Activated CD8-positive, alpha-beta memory T cell treated with anti-CD3 and anti-CD28 coated beads for 36 hours (primary cell): ENCODE results near the gene DHX57. TPM values are rescaled to one million over a fixed set of nuclear protein-coding genes. Genes with fewer than 3 reads are reported as not detected.
"Not testable (repeated sequence)": the region's sequence is repeated elsewhere in the genome, so short reads cannot be mapped to it uniquely, and the experiment has no call there.

Experiments used
- CTCF ChIA-PET: fragments of 350-600 bp; sonication (Branson Sonifier 250); formaldehyde crosslinking; loops from one replicate; lab custom pipeline; 2021; ENCODE audit warnings: antibody characterized with exemption; lab: Charles Lee
- POLR2A ChIA-PET: fragments of 350-600 bp; sonication (Branson Sonifier 250); formaldehyde crosslinking; loops from one replicate; lab custom pipeline; 2021; ENCODE audit warnings: antibody characterized with exemption; lab: Charles Lee
- total RNA-seq, 2 experiments: library from RNA; stranded (reverse); gene quantifications; one replicate each; pipeline ENCODE4 v1.2.3, GENCODE V29; 2021

Gene DHX57
- total RNA-seq, 2 experiments from 2014 or later: 24.1 to 27.6 TPM

DNA sequence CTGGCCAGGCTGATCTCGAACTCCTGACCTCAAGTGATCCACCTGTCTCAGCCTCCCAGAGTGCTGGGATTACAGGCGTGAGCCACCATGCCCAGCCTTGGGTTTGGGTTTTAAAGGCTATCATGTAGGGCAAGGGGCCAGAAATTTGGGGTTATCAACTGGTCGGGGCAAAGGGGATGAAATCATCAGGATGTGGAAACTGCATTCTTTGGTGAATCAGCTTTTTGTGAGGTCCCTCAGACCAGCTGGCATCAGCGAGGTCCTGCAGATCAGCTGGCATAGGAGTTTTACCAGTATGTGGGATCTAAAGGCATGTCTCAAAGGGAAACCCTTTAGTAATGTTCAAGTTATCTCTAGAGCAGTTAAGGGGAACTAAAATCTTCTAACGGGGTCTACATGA, 104.1 kb downstream of the DHX57 start:
- ChIA-PET POLR2A (no interaction called here), CTCF (no interaction called here)

- POLR2A ChIA-PET: no interaction called here
- CTCF ChIA-PET: no interaction called here
Observed at GRCh38 chr2:38765551-38765950, 110.2 kb downstream of the DHX57 start.

GRCh38 chr2:38765149-38765548, 110.6 kb downstream of the DHX57 start:
- POLR2A ChIA-PET: no interaction called here
- CTCF ChIA-PET: no interaction called here

GRCh38 chr2:38763728-38764127, 112.0 kb downstream of the DHX57 start:
- ChIA-PET CTCF (interaction anchor here (0.6 kb wide), 1 partner anchor 1816 kb away, joined by 3 read pairs; no protein-coding TSS in a partner anchor), POLR2A (interaction anchor here (0.6 kb wide), 1 partner anchor 12 kb away, joined by 3 read pairs; the partner anchor contains the start of gene SRSF7)

GRCh38 chr2:38763228-38763627, 112.5 kb downstream of the DHX57 start:
- ChIA-PET POLR2A (interaction anchor here (0.6 kb wide), 1 partner anchor 12 kb away, joined by 3 read pairs; the partner anchor contains the start of gene SRSF7), CTCF (no interaction called here)

DNA sequence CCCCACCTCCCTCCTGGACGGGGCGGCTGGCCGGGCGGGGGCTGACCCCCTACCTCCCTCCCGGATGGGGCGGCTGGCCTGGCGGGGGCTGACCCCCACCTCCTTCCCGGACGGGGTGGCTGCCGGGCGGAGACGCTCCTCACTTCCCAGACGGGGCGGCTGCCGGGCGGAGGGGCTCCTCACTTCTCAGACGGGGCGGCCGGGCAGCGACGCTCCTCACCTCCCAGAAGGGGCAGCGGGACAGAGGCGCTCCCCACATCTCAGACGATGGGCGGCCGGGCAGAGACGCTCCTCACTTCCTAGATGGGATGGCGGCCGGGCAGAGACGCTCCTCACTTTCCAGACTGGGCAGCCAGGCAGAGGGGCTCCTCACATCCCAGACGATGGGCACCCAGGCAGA, 119.8 kb downstream of the DHX57 start:
- CTCF ChIA-PET, POLR2A ChIA-PET: not testable (repeated sequence)

- CTCF ChIA-PET: interaction anchor here (0.7 kb wide), 1 partner anchor 289 kb away, joined by 3 read pairs; no protein-coding TSS in a partner anchor
- POLR2A ChIA-PET: interaction anchor here (0.6 to 0.7 kb wide), 2 partner anchors 181 to 379 kb away, joined by 3 to 4 read pairs; no protein-coding TSS in a partner anchor
Observed at GRCh38 chr2:38754506-38754905, 121.2 kb downstream of the DHX57 start.

GRCh38 chr2:38754049-38754448, 121.7 kb downstream of the DHX57 start:
- CTCF ChIA-PET: no interaction called here
- POLR2A ChIA-PET: interaction anchor here (0.7 kb wide), 2 partner anchors 169 to 180 kb away, joined by 3 to 4 read pairs; no protein-coding TSS in a partner anchor

DNA sequence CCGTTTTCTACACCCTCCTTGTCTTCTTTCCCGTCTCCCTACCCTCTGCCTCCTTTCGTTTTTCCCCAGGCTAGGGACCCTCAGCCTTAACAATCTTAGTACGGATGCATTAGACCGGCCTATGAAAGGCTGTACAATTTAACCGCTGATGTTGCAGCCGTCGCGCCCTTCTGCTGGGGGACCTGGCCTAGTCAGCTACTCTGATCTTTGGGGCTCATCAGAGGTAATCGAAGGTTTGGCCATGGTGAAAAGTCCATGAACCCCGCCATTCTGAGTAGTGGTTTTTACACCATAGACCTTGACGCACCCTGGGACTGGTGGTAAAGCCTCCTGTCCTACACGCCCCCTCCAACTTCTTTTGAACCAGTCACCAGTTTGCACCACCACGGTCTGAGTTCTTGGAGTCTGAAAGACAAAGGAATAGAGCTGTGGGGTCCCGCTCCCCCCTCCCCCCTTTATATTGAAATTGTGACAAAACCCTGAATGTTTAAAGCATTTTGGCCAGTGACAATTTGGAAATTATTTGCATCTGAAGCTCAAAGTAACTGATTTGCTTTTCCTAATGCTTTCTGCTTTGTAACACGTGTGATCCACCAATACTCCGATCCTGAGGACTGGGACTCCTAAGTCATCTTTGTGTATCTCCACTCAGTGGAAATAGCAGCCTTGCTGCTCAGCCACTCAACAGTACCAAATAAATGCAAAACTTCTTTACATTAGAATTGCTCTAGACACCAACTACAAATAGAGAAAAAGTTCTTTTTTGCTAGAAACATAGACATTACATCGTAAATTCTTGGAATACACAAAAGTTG, 123.9 kb downstream of the DHX57 start:
- CTCF ChIA-PET: interaction anchor here (0.7 to 6.2 kb wide), 3 partner anchors 10 to 151 kb away, joined by 3 to 51 read pairs (median 6); partner anchors contain the start of gene HNRNPLL
- POLR2A ChIA-PET: interaction anchor here (0.6 to 7.6 kb wide), 28 partner anchors 9 to 1100 kb away, joined by 3 to 200 read pairs (median 5); partner anchors contain the start of genes ATL2, DHX57, GALM and HNRNPLL

GRCh38 chr2:38750891-38751595, 124.7 kb downstream of the DHX57 start, which contains the start of gene SRSF7:
TSS of gene SRSF7 (minus strand) at chr2:38751361. CDS start at chr2:38751256, 105 bp downstream.
- ChIA-PET POLR2A (interaction anchor here (0.6 to 7.6 kb wide), 30 partner anchors 8 to 1099 kb away, joined by 3 to 200 read pairs (median 4); partner anchors contain the start of genes ATL2, DHX57, GALM and HNRNPLL), CTCF (interaction anchor here (0.7 to 6.2 kb wide), 5 partner anchors 10 to 151 kb away, joined by 3 to 51 read pairs (median 4); partner anchors contain the start of gene HNRNPLL)

DNA sequence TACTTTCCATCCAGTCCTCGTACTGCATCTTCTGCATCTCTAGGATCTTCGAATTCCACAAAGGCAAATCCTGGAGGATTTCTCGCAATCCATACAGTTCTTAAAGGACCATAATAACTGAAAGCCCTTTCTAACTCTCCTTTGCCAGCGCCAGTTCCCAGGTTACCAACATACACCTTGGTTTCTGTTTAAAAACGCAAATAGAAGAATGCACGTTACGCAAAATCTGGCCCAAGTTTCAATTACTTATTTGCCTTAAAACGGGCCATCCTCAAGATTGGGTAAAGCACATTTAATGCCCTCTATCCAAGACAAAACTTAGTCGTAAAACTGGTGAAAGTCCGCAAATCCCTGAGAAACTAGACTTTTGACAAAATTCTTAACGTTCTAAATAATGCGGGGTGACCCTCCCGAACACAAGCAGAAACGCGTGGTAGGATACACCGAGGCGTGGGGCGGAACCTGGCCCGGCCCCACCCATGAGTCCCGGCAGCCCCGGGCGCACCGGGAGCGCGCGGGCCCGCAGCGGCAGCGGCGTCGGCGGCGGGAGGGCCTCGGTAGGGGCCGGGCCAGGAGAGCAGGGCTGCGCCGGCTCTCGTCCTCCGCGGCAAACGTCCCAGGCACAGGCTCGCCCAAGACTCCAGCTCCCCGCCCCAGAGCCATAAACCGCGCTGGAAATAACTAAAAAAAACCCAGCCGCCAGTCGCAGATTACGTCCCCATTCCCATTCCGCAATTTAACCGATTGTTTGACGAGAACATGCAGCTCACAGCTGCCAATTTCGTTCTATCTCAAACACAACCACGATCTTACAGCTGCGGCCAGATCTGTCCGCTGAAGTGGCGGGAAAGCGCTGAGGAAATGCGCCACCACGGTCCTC, 125.5 kb downstream of the DHX57 start:
- CTCF ChIA-PET: interaction anchor here (1.0 to 6.2 kb wide), 3 partner anchors 15 to 150 kb away, joined by 3 to 51 read pairs (median 4); partner anchors contain the start of gene HNRNPLL

GRCh38 chr2:38748943-38749804, 126.6 kb downstream of the DHX57 start:
- CTCF ChIA-PET: interaction anchor here (1.2 to 6.2 kb wide), 3 partner anchors 149 to 178 kb away, joined by 3 to 51 read pairs (median 12); partner anchors contain the start of gene HNRNPLL
- POLR2A ChIA-PET: interaction anchor here (0.6 to 7.6 kb wide), 7 partner anchors 8 to 371 kb away, joined by 3 to 200 read pairs (median 4); partner anchors contain the start of gene HNRNPLL

More for the DNA sequence above, 125.5 kb downstream of the DHX57 start:
- POLR2A ChIA-PET: interaction anchor here (0.6 to 7.6 kb wide), 15 partner anchors 7 to 374 kb away, joined by 3 to 200 read pairs (median 7); partner anchors contain the start of genes ATL2, GALM and HNRNPLL

DNA sequence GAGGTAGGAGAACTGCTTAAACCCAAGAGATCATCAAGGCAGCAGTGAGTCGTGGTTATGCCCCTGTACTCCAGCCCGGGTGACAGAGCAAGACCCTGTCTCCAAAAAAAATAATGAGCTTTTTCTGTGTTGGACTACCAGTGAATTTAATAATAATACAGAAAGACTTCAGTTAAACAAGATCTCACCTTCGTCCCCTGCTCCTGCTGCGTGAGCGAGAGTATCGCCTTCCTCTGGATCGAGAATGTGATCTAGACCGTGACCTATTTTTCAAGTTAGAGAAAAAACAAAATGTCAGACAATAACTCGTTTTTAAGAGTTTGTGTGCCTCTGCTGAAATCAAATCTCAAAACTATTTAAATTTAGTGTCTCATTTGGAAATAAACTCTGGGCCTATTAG, 127.3 kb downstream of the DHX57 start:
- POLR2A ChIA-PET: interaction anchor here (0.6 to 7.6 kb wide), 9 partner anchors 9 to 1884 kb away, joined by 3 to 200 read pairs (median 4); partner anchors contain the start of gene HNRNPLL
- CTCF ChIA-PET: interaction anchor here (0.6 to 6.2 kb wide), 5 partner anchors 19 to 177 kb away, joined by 3 to 51 read pairs (median 5); partner anchors contain the start of gene HNRNPLL

GRCh38 chr2:38747819-38748218, 127.9 kb downstream of the DHX57 start:
- CTCF ChIA-PET: interaction anchor here (0.6 to 6.2 kb wide), 5 partner anchors 72 to 372 kb away, joined by 3 to 51 read pairs (median 5); partner anchors contain the start of gene HNRNPLL
- POLR2A ChIA-PET: interaction anchor here (0.6 to 7.6 kb wide), 7 partner anchors 8 to 1883 kb away, joined by 3 to 200 read pairs (median 4); partner anchors contain the start of gene HNRNPLL
